Fibroblast of skin of abdomen (primary cell): Measurements from ENCODE around the gene ITGA8.
"Not testable (repeated sequence)": the region's sequence is repeated elsewhere in the genome, so short reads cannot be mapped to it uniquely, and the experiment has no call there.

ENCODE experiments used
- DNase-seq: peaks from one replicate; pipeline ENCODE4 v3.0.0-alpha.2; 2013

ITGA8 gene

GRCh38 chr10:15546606-15547005 is 173.1 kb downstream of the ITGA8 start:
- DNase-seq: no peak

- no peak for DNase-seq
Observed at GRCh38 chr10:15545884-15546283, 173.8 kb downstream of the ITGA8 start.

- DNase-seq: no peak
Observed at GRCh38 chr10:15545266-15545665, 174.5 kb downstream of the ITGA8 start.

- no peak for DNase-seq
Observed at GRCh38 chr10:15543994-15544393, 175.7 kb downstream of the ITGA8 start.

- no peak for DNase-seq
Observed at GRCh38 chr10:15542817-15543216, 176.9 kb downstream of the ITGA8 start.

GRCh38 chr10:15541376-15541775 is 178.3 kb downstream of the ITGA8 start:
- DNase-seq: no peak

GRCh38 chr10:15540727-15541126 is 179.0 kb downstream of the ITGA8 start:
- no peak for DNase-seq

GRCh38 chr10:15539262-15539661 is 180.5 kb downstream of the ITGA8 start:
- DNase-seq: no peak

- DNase-seq: not testable (repeated sequence)
Observed at GRCh38 chr10:15534928-15535538, 184.7 kb downstream of the ITGA8 start.

- DNase-seq: no peak
Observed at GRCh38 chr10:15531927-15532722, 187.6 kb downstream of the ITGA8 start.

GRCh38 chr10:15528859-15529239 is 190.9 kb downstream of the ITGA8 start:
- no peak for DNase-seq

GRCh38 chr10:15526754-15527153 is 193.0 kb downstream of the ITGA8 start:
- no peak for DNase-seq

- no peak for DNase-seq
Observed at GRCh38 chr10:15521328-15521903, 198.3 kb downstream of the ITGA8 start.

- DNase-seq: peak; percentile 41
Observed at GRCh38 chr10:15518250-15518649, 201.5 kb downstream of the ITGA8 start.

- no peak for DNase-seq
Observed at GRCh38 chr10:15516256-15517085, 203.3 kb downstream of the ITGA8 start.

GRCh38 chr10:15515202-15515601 is 204.5 kb downstream of the ITGA8 start:
- peak; percentile 73 for DNase-seq

GRCh38 chr10:15510963-15511362 is 208.8 kb downstream of the ITGA8 start:
- DNase-seq: no peak

GRCh38 chr10:15505329-15505728 is 214.4 kb downstream of the ITGA8 start:
- no peak for DNase-seq

GRCh38 chr10:15504101-15504840 is 215.5 kb downstream of the ITGA8 start:
- DNase-seq: peak; percentile 87

GRCh38 chr10:15494850-15495506 is 224.7 kb downstream of the ITGA8 start:
- DNase-seq: no peak

GRCh38 chr10:15491856-15492642 is 227.7 kb downstream of the ITGA8 start:
- DNase-seq: peak; percentile 43
